Measurements from ENCODE around the gene STX5. TPM values are rescaled to one million over a fixed set of nuclear protein-coding genes. Genes with fewer than 3 reads are reported as not detected.
A peak's percentile ranks its signal among the peaks of the same experiment; 100 is the strongest.

The STX5 gene
- total and polyA plus RNA-seq, 10 of the 15 experiments (the other 5 are each of a cell fraction or from before 2014, with no cell fraction given), result 3.8 to 35.4 (median 27.4) TPM

DNA sequence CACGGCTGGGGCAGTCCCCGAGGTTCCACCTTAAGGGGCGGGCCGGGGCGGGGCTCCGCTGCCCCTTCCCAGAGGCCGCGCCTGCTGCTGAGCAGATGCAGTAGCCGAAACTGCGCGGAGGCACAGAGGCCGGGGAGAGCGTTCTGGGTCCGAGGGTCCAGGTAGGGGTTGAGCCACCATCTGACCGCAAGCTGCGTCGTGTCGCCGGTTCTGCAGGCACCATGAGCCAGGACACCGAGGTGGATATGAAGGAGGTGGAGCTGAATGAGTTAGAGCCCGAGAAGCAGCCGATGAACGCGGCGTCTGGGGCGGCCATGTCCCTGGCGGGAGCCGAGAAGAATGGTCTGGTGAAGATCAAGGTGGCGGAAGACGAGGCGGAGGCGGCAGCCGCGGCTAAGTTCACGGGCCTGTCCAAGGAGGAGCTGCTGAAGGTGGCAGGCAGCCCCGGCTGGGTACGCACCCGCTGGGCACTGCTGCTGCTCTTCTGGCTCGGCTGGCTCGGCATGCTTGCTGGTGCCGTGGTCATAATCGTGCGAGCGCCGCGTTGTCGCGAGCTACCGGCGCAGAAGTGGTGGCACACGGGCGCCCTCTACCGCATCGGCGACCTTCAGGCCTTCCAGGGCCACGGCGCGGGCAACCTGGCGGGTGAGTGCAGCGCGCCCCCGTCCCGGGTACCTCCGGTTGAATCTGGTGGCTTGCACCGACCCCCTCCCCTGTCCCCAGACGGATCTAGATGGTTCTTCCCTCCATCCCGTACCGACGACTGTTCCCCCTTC, 49.1 kb upstream of the STX5 start, which contains the start of gene SLC3A2 (continued):
- TF ChIP-seq ZBTB33 (IDR thresholded peaks at IDR 0.05) (0 out of 2 replicates have a peak, but pooled peaks have one; percentile 12), SIX5 (IDR thresholded peaks at IDR 0.05; ENCODE audit: low read depth, low read length, severe bottlenecking) (no peak), CREM (IDR thresholded peaks at IDR 0.05; ENCODE audit: low read depth) (peak; percentile 8; the same call in 1 of the 2 replicates), SMAD1 (IDR thresholded peaks at IDR 0.05; ENCODE audit: low read depth, partially characterized antibody) (peak; percentile 73), SP1 (IDR thresholded peaks at IDR 0.05; ENCODE audit: low read depth, low read length) (peak; percentile 84), HDGF (IDR thresholded peaks at IDR 0.05) (peak; percentile 89; the same call in 1 of the 2 replicates), HDAC6 (IDR thresholded peaks at IDR 0.05; ENCODE audit: unreplicated experiment) (peak; percentile 45), FOXK2 (IDR thresholded peaks at IDR 0.05) (no peak), YY1 (IDR thresholded peaks at IDR 0.05; ENCODE audit: low read depth, low read length) (peak; percentile 85), DPF2 (IDR thresholded peaks at IDR 0.05) (peak; percentile 70; the same call in 1 of the 2 replicates), TCF12 (IDR thresholded peaks at IDR 0.05; ENCODE audit: low read depth, low read length) (peak; percentile 79; the same call in 1 of the 2 replicates), TAF1 (IDR thresholded peaks at IDR 0.05; ENCODE audit: borderline replicate concordance, low read depth, low read length) (peak; percentile 86), ZBTB11 (CRISPR knock-in tag; IDR thresholded peaks at IDR 0.05) (no peak), RUNX3 (IDR thresholded peaks at IDR 0.05; ENCODE audit: low read length) (peak; percentile 70), GABPA (IDR thresholded peaks at IDR 0.05; ENCODE audit: low read depth) (no peak), SIN3A (IDR thresholded peaks at IDR 0.05; ENCODE audit: low read depth, low read length) (peak; percentile 81), ZNF622 (IDR thresholded peaks at IDR 0.05) (no peak)
- TF ChIP-seq, protein P1, sequence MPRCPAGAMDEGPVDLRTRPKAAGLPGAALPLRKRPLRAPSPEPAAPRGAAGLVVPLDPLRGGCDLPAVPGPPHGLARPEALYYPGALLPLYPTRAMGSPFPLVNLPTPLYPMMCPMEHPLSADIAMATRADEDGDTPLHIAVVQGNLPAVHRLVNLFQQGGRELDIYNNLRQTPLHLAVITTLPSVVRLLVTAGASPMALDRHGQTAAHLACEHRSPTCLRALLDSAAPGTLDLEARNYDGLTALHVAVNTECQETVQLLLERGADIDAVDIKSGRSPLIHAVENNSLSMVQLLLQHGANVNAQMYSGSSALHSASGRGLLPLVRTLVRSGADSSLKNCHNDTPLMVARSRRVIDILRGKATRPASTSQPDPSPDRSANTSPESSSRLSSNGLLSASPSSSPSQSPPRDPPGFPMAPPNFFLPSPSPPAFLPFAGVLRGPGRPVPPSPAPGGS (IDR thresholded peaks at IDR 0.05; ENCODE audit: borderline replicate concordance, insufficient read depth, low read depth, low read length, poor library complexity, severe bottlenecking), result peak; percentile 65
- TF ChIP-seq, protein P2, sequence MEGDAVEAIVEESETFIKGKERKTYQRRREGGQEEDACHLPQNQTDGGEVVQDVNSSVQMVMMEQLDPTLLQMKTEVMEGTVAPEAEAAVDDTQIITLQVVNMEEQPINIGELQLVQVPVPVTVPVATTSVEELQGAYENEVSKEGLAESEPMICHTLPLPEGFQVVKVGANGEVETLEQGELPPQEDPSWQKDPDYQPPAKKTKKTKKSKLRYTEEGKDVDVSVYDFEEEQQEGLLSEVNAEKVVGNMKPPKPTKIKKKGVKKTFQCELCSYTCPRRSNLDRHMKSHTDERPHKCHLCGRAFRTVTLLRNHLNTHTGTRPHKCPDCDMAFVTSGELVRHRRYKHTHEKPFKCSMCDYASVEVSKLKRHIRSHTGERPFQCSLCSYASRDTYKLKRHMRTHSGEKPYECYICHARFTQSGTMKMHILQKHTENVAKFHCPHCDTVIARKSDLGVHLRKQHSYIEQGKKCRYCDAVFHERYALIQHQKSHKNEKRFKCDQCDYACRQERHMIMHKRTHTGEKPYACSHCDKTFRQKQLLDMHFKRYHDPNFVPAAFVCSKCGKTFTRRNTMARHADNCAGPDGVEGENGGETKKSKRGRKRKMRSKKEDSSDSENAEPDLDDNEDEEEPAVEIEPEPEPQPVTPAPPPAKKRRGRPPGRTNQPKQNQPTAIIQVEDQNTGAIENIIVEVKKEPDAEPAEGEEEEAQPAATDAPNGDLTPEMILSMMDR (IDR thresholded peaks at IDR 0.05 in 2 of 3, conservative IDR thresholded peaks at IDR 0.05 in 1 of 3; ENCODE audit: control insufficient read depth in 2 of 3, extremely low read depth in 1 of 3, insufficient read depth in 1 of 3, low read depth in 3 of 3, low read length in 3 of 3), result peak; percentile 64 to 86 (median 83)
- TF ChIP-seq, protein P3, sequence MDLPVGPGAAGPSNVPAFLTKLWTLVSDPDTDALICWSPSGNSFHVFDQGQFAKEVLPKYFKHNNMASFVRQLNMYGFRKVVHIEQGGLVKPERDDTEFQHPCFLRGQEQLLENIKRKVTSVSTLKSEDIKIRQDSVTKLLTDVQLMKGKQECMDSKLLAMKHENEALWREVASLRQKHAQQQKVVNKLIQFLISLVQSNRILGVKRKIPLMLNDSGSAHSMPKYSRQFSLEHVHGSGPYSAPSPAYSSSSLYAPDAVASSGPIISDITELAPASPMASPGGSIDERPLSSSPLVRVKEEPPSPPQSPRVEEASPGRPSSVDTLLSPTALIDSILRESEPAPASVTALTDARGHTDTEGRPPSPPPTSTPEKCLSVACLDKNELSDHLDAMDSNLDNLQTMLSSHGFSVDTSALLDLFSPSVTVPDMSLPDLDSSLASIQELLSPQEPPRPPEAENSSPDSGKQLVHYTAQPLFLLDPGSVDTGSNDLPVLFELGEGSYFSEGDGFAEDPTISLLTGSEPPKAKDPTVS (IDR thresholded peaks at IDR 0.05; ENCODE audit: low read depth, low read length), result no peak
